ENCODE results near the gene OSBPL1A. TPM values are rescaled to one million over a fixed set of nuclear protein-coding genes. Genes with fewer than 3 reads are reported as not detected.
A peak's percentile ranks its signal among the peaks of the same experiment; 100 is the strongest.

OSBPL1A gene
- total and polyA plus RNA-seq, 10 of the 15 experiments (the other 5 are each of a cell fraction or from before 2014, with no cell fraction given): 0.02 to 0.83 (median 0.11) TPM; not detected in 6

GRCh38 chr18:24180048-24180447 lies 217.6 kb downstream of the OSBPL1A start (continued):
- no peak for TF ChIP-seq ATF2 (IDR thresholded peaks at IDR 0.05; ENCODE audit: low read length)
- no peak for TF ChIP-seq NFXL1 (IDR thresholded peaks at IDR 0.05; ENCODE audit: borderline replicate concordance)
- TF ChIP-seq TCF3 (IDR thresholded peaks at IDR 0.05; ENCODE audit: borderline replicate concordance, insufficient read depth, low read depth, low read length): no peak

- no peak overlapping the region for H3K9ac ChIP-seq (ENCODE audit: control insufficient read depth, insufficient read depth, low read length)
- POLR2A ChIA-PET: no interaction called here
- DNase-seq (ENCODE audit: low read depth, low spot score) (no peak), ATAC-seq (no peak), FAIRE-seq (peak; percentile 18)
- H3K79me2 ChIP-seq (ENCODE audit: control insufficient read depth, insufficient read depth, low read length): no peaks in the 10 kb centered on the region
- no peaks in the 10 kb centered on the region for H4K20me1 ChIP-seq (ENCODE audit: control insufficient read depth, insufficient read depth)
- peak overlapping the region; percentile 87 for H3K4me2 ChIP-seq (ENCODE audit: control insufficient read depth, insufficient read depth)
- in situ Hi-C loops (cut with MboI): loop anchor here (5.0 kb wide), 1 partner anchor 310 kb away; no protein-coding TSS in a partner anchor
- peak overlapping the region; percentile 19; the same call in 1 of the 2 replicates for H3K4me3 ChIP-seq
- WGBS (ENCODE audit: insufficient coverage, insufficient replicate concordance, low lambda C conversion rate, missing lambda C conversion rate): 58% methylated on average over 5 of the region's 5 CpGs
- H3K27me3 ChIP-seq (replicated peaks in 1 of 2; ENCODE audit: control insufficient read depth in 2 of 2, insufficient read depth in 2 of 2, low read length in 1 of 2): no peaks in the 10 kb centered on the region
- TF ChIP-seq CEBPB (IDR thresholded peaks at IDR 0.05; ENCODE audit: borderline replicate concordance in 1 of 2, low read depth in 2 of 2, low read length in 2 of 2) (no peak), NFXL1 (IDR thresholded peaks at IDR 0.05; ENCODE audit: borderline replicate concordance) (no peak), SUPT20H (IDR thresholded peaks at IDR 0.05; ENCODE audit: borderline replicate concordance, control insufficient read depth, low read depth, low read length) (no peak), ETV6 (conservative IDR thresholded peaks at IDR 0.05 in 1 of 2, IDR thresholded peaks at IDR 0.05 in 1 of 2; ENCODE audit: borderline replicate concordance in 1 of 2, low read depth in 1 of 2) (no peak), ZSCAN29 (IDR thresholded peaks at IDR 0.05) (no peak), HCFC1 (IDR thresholded peaks at IDR 0.05; ENCODE audit: low read length) (no peak)
- peak overlapping the region; percentile 92 for H2AFZ ChIP-seq (ENCODE audit: control insufficient read depth, low read depth, low read length)
- no peaks in the 10 kb centered on the region for H3K9me3 ChIP-seq (replicated peaks; ENCODE audit: control insufficient read depth, insufficient read depth, low read length)
- RAD21 ChIA-PET (ENCODE audit: unreplicated experiment): interaction anchor here (0.9 to 3.2 kb wide), 9 partner anchors 10 to 312 kb away, joined by 3 to 15 read pairs (median 4); no protein-coding TSS in a partner anchor
- peaks cover 15% of the 10 kb centered on the region for H3K4me1 ChIP-seq (ENCODE audit: control insufficient read depth, insufficient read depth, low read length)
- SMC1A ChIA-PET (ENCODE audit: uncharacterized antibody, unreplicated experiment): interaction anchor here (0.8 to 5.9 kb wide), 11 partner anchors 12 to 315 kb away, joined by 3 to 48 read pairs (median 4); no protein-coding TSS in a partner anchor
- H3K27ac ChIP-seq (ENCODE audit: control insufficient read depth, insufficient read depth): peak overlapping the region; percentile 62
- intact Hi-C loops (cut with micrococcal nuclease; ENCODE audit: unreplicated experiment): loop anchor here (2.0 kb wide), 1 partner anchor 311 kb away; no protein-coding TSS in a partner anchor
- H3K36me3 ChIP-seq (ENCODE audit: control insufficient read depth in 2 of 2, insufficient read depth in 2 of 2, low read length in 1 of 2): no peaks in the 10 kb centered on the region
- CTCF ChIA-PET: interaction anchor here (0.9 to 3.6 kb wide), 17 partner anchors 12 to 525 kb away, joined by 3 to 69 read pairs (median 5); partner anchors contain the start of gene CABYR
- no TSS peak for BruUV-seq (replicated peaks)
Observed at GRCh38 chr18:24177499-24178133, 220.0 kb downstream of the OSBPL1A start.
